Measurements from ENCODE around the gene RNF181. TPM values are rescaled to one million over a fixed set of nuclear protein-coding genes. Genes with fewer than 3 reads are reported as not detected.

RNF181 gene
- total RNA-seq, 1 experiment from 2014 or later: 77.5 TPM

- BruUV-seq (replicated peaks): no TSS peak
- no peak for TF ChIP-seq ZBTB33 (IDR thresholded peaks at IDR 0.05; ENCODE audit: extremely low read depth, insufficient replicate concordance, low read length)
- TF ChIP-seq ATF3 (IDR thresholded peaks at IDR 0.05): no peak
- no peak for TF ChIP-seq EZH2 (IDR thresholded peaks at IDR 0.05)
- TF ChIP-seq MAX (IDR thresholded peaks at IDR 0.05): no peak
- TF ChIP-seq ZFX (IDR thresholded peaks at IDR 0.05): no peak
- TF ChIP-seq POLR2AphosphoS5 (IDR thresholded peaks at IDR 0.05; ENCODE audit: low read depth, low read length): no peak
- TF ChIP-seq SP1 (IDR thresholded peaks at IDR 0.05; ENCODE audit: low read depth): no peak
- Histone ChIP-seq H3K36me3 (ENCODE audit: control insufficient read depth in 1 of 2, insufficient read depth in 2 of 2, low read length in 2 of 2) (no peaks in the 10 kb centered on the region), H3K9ac (ENCODE audit: low read length) (no peak overlapping the region), H3K27ac (ENCODE audit: low read depth, low read length) (no peak overlapping the region), H3K9me3 (ENCODE audit: control insufficient read depth in 1 of 2, insufficient read depth in 1 of 2, low read depth in 1 of 2, low read length in 2 of 2) (no peaks in the 10 kb centered on the region), H3K4me3 (replicated peaks in 1 of 2; ENCODE audit: low read depth in 1 of 2, low read length in 2 of 2) (no peak overlapping the region), H3K79me2 (ENCODE audit: insufficient read depth, low read length) (no peaks in the 10 kb centered on the region), H3K4me2 (ENCODE audit: low read length) (no peak overlapping the region), H3K27me3 (ENCODE audit: insufficient read depth, low read length) (no peaks in the 10 kb centered on the region), H2AFZ (ENCODE audit: low read depth, low read length, poor library complexity, severe bottlenecking) (no peak overlapping the region), H3K9me2 (ENCODE audit: insufficient read depth) (no peaks in the 10 kb centered on the region), H3K4me1 (ENCODE audit: control insufficient read depth in 1 of 2, insufficient read depth in 2 of 2, low read length in 2 of 2) (peaks cover 20 to 32% of the 10 kb centered on the region in 2 experiments), H4K20me1 (ENCODE audit: insufficient read depth) (no peaks in the 10 kb centered on the region)
- POLR2A ChIA-PET: no interaction called here
- RAD21 ChIA-PET (ENCODE audit: low non-redundant PET in 1 of 2, low total read pairs in 2 of 2, uncharacterized antibody in 2 of 2, unreplicated experiment in 2 of 2): no interaction called here
- DNase-seq (ENCODE audit: low read depth, low spot score) (no peak), ATAC-seq (no peak)
- CTCF ChIA-PET: no interaction called here
- intact Hi-C loops (cut with micrococcal nuclease): no loop called here
Measured at GRCh38 chr2:85588645-85589044, 6.9 kb upstream of the RNF181 start.

- CTCF ChIA-PET: no interaction called here
- H4K20me1 ChIP-seq (ENCODE audit: insufficient read depth): no peaks in the 10 kb centered on the region
- H3K79me2 ChIP-seq (ENCODE audit: insufficient read depth, low read length): no peaks in the 10 kb centered on the region
Measured at GRCh38 chr2:85589181-85589580, 6.4 kb upstream of the RNF181 start.

More at GRCh38 chr2:85589181-85589580, 6.4 kb upstream of the RNF181 start:
- H3K9ac ChIP-seq (ENCODE audit: low read length): no peak overlapping the region
- TF ChIP-seq CEBPB (IDR thresholded peaks at IDR 0.05; ENCODE audit: low read depth) (no peak), YY1 (IDR thresholded peaks at IDR 0.05; ENCODE audit: extremely low read depth, insufficient replicate concordance, low read depth, low read length) (no peak), ELF1 (IDR thresholded peaks at IDR 0.05; ENCODE audit: borderline replicate concordance, low read depth) (no peak), SRF (IDR thresholded peaks at IDR 0.05; ENCODE audit: low read depth) (no peak)
- H3K9me3 ChIP-seq (ENCODE audit: control insufficient read depth in 1 of 2, insufficient read depth in 1 of 2, low read depth in 1 of 2, low read length in 2 of 2): no peaks in the 10 kb centered on the region
- ChIA-PET POLR2A (no interaction called here), RAD21 (ENCODE audit: low non-redundant PET in 1 of 2, low total read pairs in 2 of 2, uncharacterized antibody in 2 of 2, unreplicated experiment in 2 of 2) (no interaction called here)
- H3K4me1 ChIP-seq (ENCODE audit: control insufficient read depth in 1 of 2, insufficient read depth in 2 of 2, low read length in 2 of 2): peaks cover 20 to 34% of the 10 kb centered on the region in 2 experiments
- H3K4me3 ChIP-seq (replicated peaks in 1 of 2; ENCODE audit: low read depth in 1 of 2, low read length in 2 of 2): no peak overlapping the region
- no peak for DNase-seq (ENCODE audit: low read depth, low spot score)
- intact Hi-C loops (cut with micrococcal nuclease): no loop called here
- H2AFZ ChIP-seq (ENCODE audit: low read depth, low read length, poor library complexity, severe bottlenecking): no peak overlapping the region
- no TSS peak for BruUV-seq (replicated peaks)
- no peak overlapping the region for H3K27ac ChIP-seq (ENCODE audit: low read depth, low read length)
- H3K9me2 ChIP-seq (ENCODE audit: insufficient read depth): no peaks in the 10 kb centered on the region
- H3K27me3 ChIP-seq (ENCODE audit: insufficient read depth, low read length): no peaks in the 10 kb centered on the region
- H3K36me3 ChIP-seq (ENCODE audit: control insufficient read depth in 1 of 2, insufficient read depth in 2 of 2, low read length in 2 of 2): no peaks in the 10 kb centered on the region
- ATAC-seq: no peak
- H3K4me2 ChIP-seq (ENCODE audit: low read length): no peak overlapping the region
